ENCODE data around the gene DNAAF9. TPM values are rescaled to one million over a fixed set of nuclear protein-coding genes. Genes with fewer than 3 reads are reported as not detected.

DNAAF9 gene
- total RNA-seq, 1 donor from 2014 or later, result 18.6 TPM

DNA sequence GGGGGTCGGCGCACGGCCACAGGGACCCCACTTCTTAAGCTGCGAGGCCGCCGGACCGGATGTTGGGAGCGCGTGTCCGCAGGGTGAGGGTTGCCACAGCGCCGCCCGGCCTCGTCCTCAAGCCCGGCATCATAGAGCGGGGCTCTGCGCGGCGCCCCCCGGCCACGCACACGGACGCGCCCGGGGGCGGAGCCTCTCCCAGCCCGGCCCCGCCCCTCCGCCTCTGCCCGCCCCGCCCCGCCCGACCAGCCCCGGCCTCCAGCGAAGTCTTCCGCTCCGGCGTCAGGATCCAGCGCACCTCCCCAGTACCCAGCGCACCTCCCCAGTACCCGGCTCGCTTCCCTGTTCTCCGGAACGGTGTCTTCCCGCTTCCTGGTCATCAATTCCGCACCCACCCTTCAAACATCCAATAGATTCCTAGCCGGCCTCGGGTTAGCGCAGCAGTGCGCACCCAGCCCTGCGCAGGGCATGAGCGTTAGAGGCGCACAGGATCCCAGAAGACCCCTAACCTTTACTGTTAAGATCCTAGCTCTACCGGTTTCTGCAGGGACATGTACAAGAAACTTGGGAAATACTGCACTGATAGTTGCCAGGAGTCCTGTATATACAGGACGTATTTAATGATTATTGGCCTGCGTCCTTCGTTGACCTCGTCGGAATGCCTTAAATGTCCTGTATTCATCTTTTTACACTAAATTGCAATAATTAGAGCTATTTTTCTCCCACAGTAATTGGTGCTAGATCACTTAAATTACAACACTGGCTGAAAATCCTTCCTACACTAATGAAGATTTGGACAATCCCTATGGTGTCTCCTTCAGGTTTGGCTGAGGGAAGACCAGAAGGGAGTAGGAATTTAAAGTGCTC, 535 bp upstream of the DNAAF9 start:
- peaks cover 9% of the 10 kb centered on the region for H3K4me1 Mint-ChIP-seq (ENCODE audit: low read depth, unreplicated experiment)
- Histone ChIP-seq H3K36me3 (ENCODE audit: insufficient read depth, low read length) (no peaks in the 10 kb centered on the region), H3K9me3 (ENCODE audit: insufficient read depth, low read depth, low read length) (no peaks in the 10 kb centered on the region), H3K79me2 (ENCODE audit: insufficient read depth, low read length) (peaks cover 42% of the 10 kb centered on the region), H3K27me3 (ENCODE audit: insufficient read depth, low read length) (no peaks in the 10 kb centered on the region), H3K27ac (ENCODE audit: low read depth, low read length) (peak overlapping the region; percentile 38), H3K9ac (ENCODE audit: low read length) (peak overlapping the region; percentile 85), H4K20me1 (ENCODE audit: insufficient read depth, low read length) (peaks cover 36% of the 10 kb centered on the region), H3K4me1 (ENCODE audit: insufficient read depth, low read length) (peaks cover 11% of the 10 kb centered on the region), H3K4me2 (ENCODE audit: low read length) (peak overlapping the region; percentile 90), H3K4me3 (ENCODE audit: insufficient read depth, low read depth, low read length) (peak overlapping the region; percentile 88), H2AFZ (ENCODE audit: low read depth, low read length) (peak overlapping the region; percentile 98)
- FAIRE-seq (no peak), DNase-seq (ENCODE audit: low read depth) (peak; percentile 59)
- no peaks in the 10 kb centered on the region for H3K36me3 Mint-ChIP-seq (ENCODE audit: low read depth, unreplicated experiment)
- H3K4me3 Mint-ChIP-seq (ENCODE audit: unreplicated experiment), result peak overlapping the region; percentile 94
- H3K27ac Mint-ChIP-seq (ENCODE audit: unreplicated experiment), result peak overlapping the region; percentile 93
- peaks cover 2% of the 10 kb centered on the region for H3K9me3 Mint-ChIP-seq (ENCODE audit: unreplicated experiment)
- TF ChIP-seq EZH2 (IDR thresholded peaks at IDR 0.05; ENCODE audit: insufficient read depth, low read length), result no peak
- TF ChIP-seq, protein P1, sequence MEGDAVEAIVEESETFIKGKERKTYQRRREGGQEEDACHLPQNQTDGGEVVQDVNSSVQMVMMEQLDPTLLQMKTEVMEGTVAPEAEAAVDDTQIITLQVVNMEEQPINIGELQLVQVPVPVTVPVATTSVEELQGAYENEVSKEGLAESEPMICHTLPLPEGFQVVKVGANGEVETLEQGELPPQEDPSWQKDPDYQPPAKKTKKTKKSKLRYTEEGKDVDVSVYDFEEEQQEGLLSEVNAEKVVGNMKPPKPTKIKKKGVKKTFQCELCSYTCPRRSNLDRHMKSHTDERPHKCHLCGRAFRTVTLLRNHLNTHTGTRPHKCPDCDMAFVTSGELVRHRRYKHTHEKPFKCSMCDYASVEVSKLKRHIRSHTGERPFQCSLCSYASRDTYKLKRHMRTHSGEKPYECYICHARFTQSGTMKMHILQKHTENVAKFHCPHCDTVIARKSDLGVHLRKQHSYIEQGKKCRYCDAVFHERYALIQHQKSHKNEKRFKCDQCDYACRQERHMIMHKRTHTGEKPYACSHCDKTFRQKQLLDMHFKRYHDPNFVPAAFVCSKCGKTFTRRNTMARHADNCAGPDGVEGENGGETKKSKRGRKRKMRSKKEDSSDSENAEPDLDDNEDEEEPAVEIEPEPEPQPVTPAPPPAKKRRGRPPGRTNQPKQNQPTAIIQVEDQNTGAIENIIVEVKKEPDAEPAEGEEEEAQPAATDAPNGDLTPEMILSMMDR (IDR thresholded peaks at IDR 0.05; ENCODE audit: insufficient read depth, low read depth, low read length), result no peak
- no peaks in the 10 kb centered on the region for H3K27me3 Mint-ChIP-seq (ENCODE audit: low read depth, unreplicated experiment)

DNA sequence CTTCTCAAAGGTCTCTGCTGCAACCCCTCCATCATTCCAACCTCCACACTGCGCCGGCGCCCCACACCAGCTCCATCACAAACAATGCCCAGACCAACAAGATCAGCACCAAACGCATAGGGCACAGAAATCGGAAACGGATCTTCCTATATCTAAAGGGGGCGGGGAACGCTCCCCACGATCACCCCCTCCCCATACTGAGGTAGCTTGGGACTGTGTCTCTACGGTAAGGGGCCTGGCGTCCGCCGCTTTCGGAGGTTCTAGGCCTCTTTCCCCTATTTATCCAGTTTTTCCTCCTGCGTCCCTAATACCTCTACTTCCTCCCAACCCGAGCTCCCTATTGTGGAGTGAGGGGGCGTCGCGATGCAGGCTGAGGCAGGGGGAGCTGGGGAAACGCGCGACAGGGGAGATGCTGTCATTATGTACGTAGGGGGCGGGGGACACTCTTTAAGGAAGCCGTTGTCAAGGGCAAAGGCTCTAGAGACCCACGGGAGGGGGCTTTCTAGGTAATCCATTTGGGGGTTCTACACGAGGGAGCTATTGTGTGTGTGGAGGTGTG, 909 bp downstream of the DNAAF9 start:
- Histone ChIP-seq H3K4me1 (ENCODE audit: insufficient read depth, low read length) (peaks cover 11% of the 10 kb centered on the region), H4K20me1 (ENCODE audit: insufficient read depth, low read length) (peaks cover 48% of the 10 kb centered on the region), H3K9me3 (ENCODE audit: insufficient read depth, low read depth, low read length) (no peaks in the 10 kb centered on the region), H3K79me2 (ENCODE audit: insufficient read depth, low read length) (peaks cover 57% of the 10 kb centered on the region), H3K27ac (ENCODE audit: low read depth, low read length) (peak overlapping the region; percentile 54), H3K4me2 (ENCODE audit: low read length) (peak overlapping the region; percentile 92), H2AFZ (ENCODE audit: low read depth, low read length) (peak overlapping the region; percentile 86), H3K27me3 (ENCODE audit: insufficient read depth, low read length) (no peaks in the 10 kb centered on the region), H3K9ac (ENCODE audit: low read length) (peak overlapping the region; percentile 85), H3K4me3 (ENCODE audit: insufficient read depth, low read depth, low read length) (peak overlapping the region; percentile 84), H3K36me3 (ENCODE audit: insufficient read depth, low read length) (no peaks in the 10 kb centered on the region)
- TF ChIP-seq EZH2 (IDR thresholded peaks at IDR 0.05; ENCODE audit: insufficient read depth, low read length), result no peak
- TF ChIP-seq, protein P1 (IDR thresholded peaks at IDR 0.05; ENCODE audit: insufficient read depth, low read depth, low read length), result no peak
- FAIRE-seq (no peak), DNase-seq (ENCODE audit: low read depth) (no peak)
- Mint-ChIP-seq H3K9me3 (ENCODE audit: unreplicated experiment) (peaks cover 2% of the 10 kb centered on the region), H3K4me1 (ENCODE audit: low read depth, unreplicated experiment) (peaks cover 9% of the 10 kb centered on the region), H3K27me3 (ENCODE audit: low read depth, unreplicated experiment) (no peaks in the 10 kb centered on the region), H3K4me3 (ENCODE audit: unreplicated experiment) (peak overlapping the region; percentile 95), H3K36me3 (ENCODE audit: low read depth, unreplicated experiment) (no peaks in the 10 kb centered on the region), H3K27ac (ENCODE audit: unreplicated experiment) (peak overlapping the region; percentile 90)
